GM12864 (cell line): ENCODE results near the gene PLCD3.

Experiments used
- DNase-seq: peaks from one replicate; pipeline ENCODE4 v3.0.0-alpha.2; 2011; ENCODE audit warnings: low read depth
- H3K4me3 ChIP-seq: 2 replicates; pipeline ENCODE4 v1.5.1; 2011; ENCODE audit warnings: mild to moderate bottlenecking, low read depth, low read length, control low read depth
- CTCF ChIP-seq: IDR thresholded peaks from 2 replicates; pipeline ENCODE4 v1.5.1; 2011; ENCODE audit warnings: low read depth, mild to moderate bottlenecking, moderate library complexity, low read length, control low read depth, inconsistent platforms; ENCODE audit errors: missing control alignments

The PLCD3 gene

DNA sequence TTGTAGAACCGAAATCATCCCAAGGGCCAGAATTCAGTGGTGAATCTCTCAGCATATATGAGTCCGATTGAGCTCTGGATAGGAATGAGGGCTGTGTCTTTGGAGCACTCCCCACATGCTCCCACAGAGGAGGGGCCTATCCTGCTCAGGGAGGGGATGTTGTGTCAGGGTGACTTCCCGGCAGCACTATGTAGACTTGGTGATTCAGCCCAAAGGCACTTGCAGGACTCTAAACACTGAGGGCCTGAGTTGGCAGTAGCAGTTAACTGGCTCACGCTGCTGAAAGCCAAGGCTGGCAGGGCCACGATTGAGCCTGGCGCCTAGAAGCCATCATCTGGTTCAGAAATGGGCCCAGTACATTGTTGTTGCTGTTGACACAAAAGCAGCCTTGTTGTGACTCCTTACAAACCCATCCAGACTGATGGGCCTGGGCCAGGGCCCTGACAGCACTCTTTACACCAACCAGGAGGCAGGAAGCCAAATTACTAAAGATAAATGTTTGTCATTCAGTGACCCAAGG, 39.3 kb downstream of the PLCD3 start:
- no peak for TF ChIP-seq CTCF
- DNase-seq = no peak
- H3K4me3 ChIP-seq = no peak overlapping the region

DNA sequence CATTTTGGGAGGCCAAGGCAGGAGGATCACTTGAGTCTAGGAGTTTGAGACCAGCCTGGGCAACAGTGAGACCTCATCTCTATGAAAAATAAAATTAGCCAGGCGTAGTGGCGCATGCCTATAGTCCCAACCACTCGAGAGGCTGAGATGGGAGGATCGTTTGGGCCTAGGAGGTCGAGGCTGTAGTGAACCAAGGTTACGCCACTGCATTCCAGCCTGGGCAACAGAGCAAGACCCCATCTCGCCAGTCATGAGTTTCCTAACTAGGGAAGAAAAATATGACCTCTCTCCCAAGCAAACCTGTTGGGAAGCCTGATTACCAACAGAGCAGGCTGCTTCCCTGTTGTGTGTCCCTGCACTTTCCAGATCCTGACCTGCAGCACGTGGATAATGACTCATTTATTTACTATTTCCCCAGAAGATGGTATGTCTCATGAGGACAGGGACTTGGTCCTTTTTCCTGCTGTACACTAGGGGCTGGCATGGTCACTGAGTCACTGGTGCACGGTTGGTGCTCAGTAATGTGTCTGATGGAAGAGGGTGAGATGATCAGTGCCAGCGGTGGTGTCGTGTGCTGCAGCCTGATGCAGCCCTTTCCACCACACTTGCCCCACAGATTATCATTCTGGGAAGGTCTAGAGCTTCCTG, 40.4 kb downstream of the PLCD3 start:
- no peak for DNase-seq
- TF ChIP-seq CTCF = no peak
- no peak overlapping the region for H3K4me3 ChIP-seq

- no peak overlapping the region for H3K4me3 ChIP-seq
- no peak for TF ChIP-seq CTCF
- DNase-seq = no peak
Measured at GRCh38 chr17:45090711-45091110, 41.6 kb downstream of the PLCD3 start.

DNA sequence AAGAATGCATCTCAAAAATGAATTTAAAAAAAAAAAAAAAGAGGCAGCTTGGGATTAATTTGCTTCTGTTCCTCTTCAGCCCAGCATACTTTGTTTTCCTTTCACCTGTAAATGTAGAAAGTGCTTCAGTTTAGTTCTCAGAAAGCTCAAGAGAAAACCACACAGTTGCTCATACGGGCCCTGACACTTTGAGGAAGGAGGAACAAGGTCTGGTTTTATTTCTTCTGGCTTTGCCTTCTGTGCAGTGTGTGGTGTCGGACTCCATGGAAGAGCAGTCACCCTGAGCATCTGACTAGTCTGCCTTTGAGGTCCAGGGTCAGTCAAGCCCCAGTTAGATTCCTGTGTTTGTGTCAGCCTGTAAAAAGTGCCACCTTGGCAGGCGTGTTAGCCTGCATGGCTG, 43.6 kb downstream of the PLCD3 start:
- no peak for TF ChIP-seq CTCF
- H3K4me3 ChIP-seq = no peak overlapping the region

DNA sequence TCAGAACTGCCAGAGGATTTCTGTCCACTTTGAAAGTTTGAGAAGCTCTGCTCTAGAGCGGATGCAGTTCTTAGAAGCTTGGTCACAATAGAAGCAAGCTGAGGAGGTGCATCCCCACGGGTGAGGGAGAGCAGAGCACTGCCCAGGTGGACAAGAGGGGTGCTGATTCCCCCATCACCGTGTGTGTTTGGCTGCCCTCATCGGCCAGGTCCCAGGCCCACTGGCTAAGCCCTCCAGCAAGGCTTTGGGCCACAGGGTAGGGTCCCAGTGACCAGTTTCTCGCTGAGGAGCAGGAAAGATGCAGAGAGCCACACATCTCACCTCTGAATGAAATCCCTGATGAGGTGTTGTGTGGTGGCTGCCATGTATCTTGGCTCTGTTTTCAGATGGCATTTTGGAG, 44.3 kb downstream of the PLCD3 start:
- no peak for TF ChIP-seq CTCF
- H3K4me3 ChIP-seq = no peak overlapping the region
- no peak for DNase-seq

More for the DNA sequence above, 43.6 kb downstream of the PLCD3 start:
- DNase-seq = no peak

GRCh38 chr17:45087504-45087975, 44.8 kb downstream of the PLCD3 start:
- no peak for DNase-seq
- no peak for TF ChIP-seq CTCF
- H3K4me3 ChIP-seq = no peak overlapping the region
